K562 (cell line): ENCODE data around the gene ZNF689. TPM values are rescaled to one million over a fixed set of nuclear protein-coding genes. Genes with fewer than 3 reads are reported as not detected.
A peak's percentile ranks its signal among the peaks of the same experiment; 100 is the strongest.

ENCODE experiments used
- CBX3 ChIP-seq, 2 experiments: IDR thresholded peaks; 1 replicate in 1 of 2; 2 replicates in 1 of 2; pipeline ENCODE4 v1.6.1; 2012; ENCODE audit warnings: inconsistent platforms in 2 of 2, low read length in 2 of 2, borderline replicate concordance in 1 of 2, control low read depth in 1 of 2
- CC2D1A ChIP-seq: fragments of 450-650 bp; IDR thresholded peaks from 2 replicates; pipeline ENCODE4 v1.6.1; 2017; ENCODE audit warnings: mild to moderate bottlenecking
- CHAMP1 ChIP-seq: fragments of 450-650 bp; IDR thresholded peaks from 2 replicates; pipeline ENCODE4 v1.6.1; 2016; ENCODE audit warnings: mild to moderate bottlenecking
- CREBBP ChIP-seq: IDR thresholded peaks from one replicate; pipeline ENCODE4 v1.6.1; 2012; ENCODE audit warnings: low read depth, mild to moderate bottlenecking, control low read depth, inconsistent platforms, low read length
- ERF ChIP-seq: fragments of 450-650 bp; formaldehyde crosslinking; IDR thresholded peaks from 2 replicates; pipeline ENCODE4 v1.4.0; 2020; ENCODE audit warnings: mild to moderate bottlenecking, mixed read lengths
- FOXJ2 ChIP-seq: fragments of 200-800 bp; sonication (Bioruptor generic); IDR thresholded peaks from 2 replicates; pipeline ENCODE4 v1.6.1; 2016; ENCODE audit warnings: missing genetic modification characterization, missing compliant biosample characterization
- GABPB2 ChIP-seq: fragments of 250-450 bp; sonication (Bioruptor Pico); conservative IDR thresholded peaks from 2 replicates; pipeline ENCODE4 v1.5.1; 2021; ENCODE audit warnings: mild to moderate bottlenecking
- HDAC2 ChIP-seq: fragments of 450-650 bp; IDR thresholded peaks from 2 replicates; pipeline ENCODE4 v1.6.1; 2016; ENCODE audit warnings: mild to moderate bottlenecking
- HNRNPLL ChIP-seq: fragments of 200-400 bp; formaldehyde crosslinking; IDR thresholded peaks from 2 replicates; pipeline ENCODE4 v1.6.1; 2017; ENCODE audit warnings: low read length, low read depth, mild to moderate bottlenecking; ENCODE audit not compliant: poor library complexity, severe bottlenecking
- KLF10 ChIP-seq: fragments of 250-450 bp; sonication (Bioruptor Pico); IDR thresholded peaks from 2 replicates; pipeline ENCODE4 v1.6.1; 2021; ENCODE audit warnings: matching md5 sums
- KLF13 ChIP-seq: fragments of 450-650 bp; IDR thresholded peaks from 2 replicates; pipeline ENCODE4 v1.6.1; 2016; ENCODE audit warnings: missing genetic modification characterization, low read depth, mild to moderate bottlenecking, missing compliant biosample characterization, moderate library complexity, borderline replicate concordance
- MTA1 ChIP-seq: fragments of 450-650 bp; IDR thresholded peaks from 2 replicates; pipeline ENCODE4 v1.6.1; 2017; ENCODE audit warnings: borderline replicate concordance
- PTTG1 ChIP-seq: fragments of 450-650 bp; IDR thresholded peaks from 2 replicates; pipeline ENCODE4 v1.6.1; 2016; ENCODE audit warnings: low read depth, mild to moderate bottlenecking, missing genetic modification characterization, missing compliant biosample characterization
- SNAPC5 ChIP-seq: fragments of 250-450 bp; sonication (Bioruptor Pico); IDR thresholded peaks from 2 replicates; pipeline ENCODE4 v1.8.0; 2021; ENCODE audit warnings: moderate library complexity, mild to moderate bottlenecking, inconsistent platforms
- STAT6 ChIP-seq: sonication (generic); formaldehyde crosslinking; IDR thresholded peaks from 2 replicates; pipeline ENCODE4 v1.8.1; 2023; ENCODE audit warnings: mild to moderate bottlenecking, missing genetic modification reagents
- UBTF ChIP-seq, 2 experiments: IDR thresholded peaks; 2 replicates each; pipeline ENCODE4 v1.6.1; 2012; ENCODE audit warnings: improper control_type of control experiment in 2 of 2, low read depth in 2 of 2, low read length in 2 of 2, borderline replicate concordance in 1 of 2
- ZFP30 ChIP-seq: fragments of 250-450 bp; sonication (Bioruptor Pico); IDR thresholded peaks from 2 replicates; pipeline ENCODE4 v1.8.0; 2022; ENCODE audit warnings: moderate library complexity, mild to moderate bottlenecking, inconsistent platforms, borderline replicate concordance
- ZNF224 ChIP-seq: sonication (generic); formaldehyde crosslinking; IDR thresholded peaks from 2 replicates; pipeline ENCODE4 v1.8.0; 2022; ENCODE audit warnings: mild to moderate bottlenecking, missing genetic modification reagents
- ZNF431 ChIP-seq: sonication (generic); formaldehyde crosslinking; IDR thresholded peaks from 2 replicates; pipeline ENCODE4 v1.8.0; 2022; ENCODE audit warnings: mild to moderate bottlenecking, missing genetic modification reagents
- ZSCAN32 ChIP-seq: fragments of 450-650 bp; formaldehyde crosslinking; IDR thresholded peaks from 2 replicates; pipeline ENCODE4 v1.4.0; 2020; ENCODE audit warnings: mild to moderate bottlenecking, moderate library complexity
- polyA plus RNA-seq, 8 experiments: library from polyadenylated mRNA; depleted of rRNA in 4 of 8; stranded (reverse) in 5 of 8; unstranded in 3 of 8; fragments of >200 nt; fragmentation: Nextera tagmentation in 2 of 8; fragmentation: Illumina TruSeq in 1 of 8; extraction: Ambion mirVana in 2 of 8; extraction: Trizol in 1 of 8; gene quantifications; 2 replicates each; pipeline versions ENCODE4 v1.2.1 to v1.2.3, GENCODE V29; 2011 to 2014; ENCODE audit warnings: inconsistent platforms in 1 of 8, missing spikeins in 1 of 8
- total RNA-seq, 7 experiments: library from RNA; depleted of rRNA in 6 of 7; stranded (reverse); fragments of >200 nt in 6 of 7; fragmentation: Illumina TruSeq in 2 of 7; extraction: Trizol in 2 of 7; gene quantifications; 2 replicates each; pipeline versions ENCODE4 v1.2.1 to v1.2.3, GENCODE V29; 2011 to 2021; ENCODE audit warnings: low replicate concordance in 1 of 7

ZNF689 gene
- total and polyA plus RNA-seq, 9 of the 15 experiments (the other 6 are each of a cell fraction or from before 2014, with no cell fraction given), result 5.4 to 15.4 (median 10.8) TPM

- TF ChIP-seq CHAMP1, result no peak
- TF ChIP-seq ZSCAN32 (CRISPR knock-in tag), result no peak
- no peak for TF ChIP-seq STAT6 (CRISPR knock-in tag)
- no peak for TF ChIP-seq SNAPC5
- TF ChIP-seq ERF (CRISPR knock-in tag), result 0 out of 2 replicates have a peak, but pooled peaks have one; percentile 36
- no peak for TF ChIP-seq CC2D1A
- no peak for TF ChIP-seq HNRNPLL
- TF ChIP-seq HDAC2, result 0 out of 2 replicates have a peak, but pooled peaks have one; percentile 27
- TF ChIP-seq GABPB2 (CRISPR knock-in tag), result no peak
- TF ChIP-seq UBTF (IDR thresholded peaks at IDR 0.05; ENCODE audit: borderline replicate concordance in 1 of 2, low read depth in 2 of 2, low read length in 2 of 2), result 0 out of 4 replicates have a peak, but pooled peaks of 1 of the 2 experiments have one; percentile 6
- TF ChIP-seq CREBBP, result no peak
- TF ChIP-seq ZNF431, result no peak; the same call in 1 of the 2 replicates
- TF ChIP-seq KLF13 (tag), result no peak
- TF ChIP-seq ZNF224 (CRISPR knock-in tag), result no peak
- no peak for TF ChIP-seq MTA1
- no peak for TF ChIP-seq KLF10
- TF ChIP-seq PTTG1 (tag), result no peak
- no peak for TF ChIP-seq CBX3 (IDR thresholded peaks at IDR 0.05; ENCODE audit: borderline replicate concordance in 1 of 2, low read length in 2 of 2)
- TF ChIP-seq FOXJ2 (tag), result no peak
- no peak for TF ChIP-seq ZFP30 (CRISPR knock-in tag)
Measured at GRCh38 chr16:30656974-30657865, 47.0 kb upstream of the ZNF689 start (continued).
